KMS-11 (cell line): ENCODE results near the gene IQUB.

ENCODE experiments used
- H2AFZ ChIP-seq: fragments of 200-600 bp; sonication (generic); 2 replicates; pipeline ENCODE4 v1.6.1; 2016; ENCODE audit warnings: antibody characterized with exemption, mixed run types, low read depth
- H3K27ac ChIP-seq: fragments of 200-600 bp; sonication (generic); 2 replicates; pipeline ENCODE4 v1.6.1; 2016; ENCODE audit warnings: mild to moderate bottlenecking, mixed run types
- H3K27me3 ChIP-seq: fragments of 200-600 bp; sonication (generic); 2 replicates; pipeline ENCODE4 v1.6.1; 2017; ENCODE audit warnings: mild to moderate bottlenecking, low read depth, mixed run types, moderate library complexity; ENCODE audit not compliant: insufficient read depth
- H3K36me3 ChIP-seq: fragments of 200-600 bp; sonication (generic); 2 replicates; pipeline ENCODE4 v1.6.1; 2017; ENCODE audit warnings: mild to moderate bottlenecking, mixed run types; ENCODE audit not compliant: insufficient read depth
- H3K4me1 ChIP-seq: fragments of 200-600 bp; sonication (generic); 2 replicates; pipeline ENCODE4 v1.6.1; 2016; ENCODE audit warnings: mild to moderate bottlenecking, low read depth, mixed run types; ENCODE audit not compliant: poor library complexity, severe bottlenecking
- H3K4me2 ChIP-seq: fragments of 200-600 bp; sonication (generic); 2 replicates; pipeline ENCODE4 v1.7.0; 2016; ENCODE audit warnings: mild to moderate bottlenecking, mixed run types
- H3K4me3 ChIP-seq: fragments of 200-600 bp; sonication (generic); IDR thresholded peaks from 2 replicates; pipeline ENCODE4 v1.6.1; 2017; ENCODE audit warnings: low read depth, low read length, mixed read lengths; ENCODE audit not compliant: insufficient read depth
- H3K79me2 ChIP-seq: fragments of 200-600 bp; sonication (generic); 2 replicates; pipeline ENCODE4 v1.6.1; 2016; ENCODE audit warnings: low read depth, mixed run types; ENCODE audit not compliant: insufficient read depth
- H3K9ac ChIP-seq: fragments of 200-600 bp; sonication (generic); 2 replicates; pipeline ENCODE4 v1.6.1; 2016; ENCODE audit warnings: mild to moderate bottlenecking, mixed run types
- H4K20me1 ChIP-seq: fragments of 200-600 bp; sonication (generic); 2 replicates; pipeline ENCODE4 v1.6.1; 2016; ENCODE audit warnings: mild to moderate bottlenecking, mixed run types; ENCODE audit not compliant: insufficient read depth
- CTCF ChIP-seq: fragments of 200-600 bp; sonication (generic); conservative IDR thresholded peaks from 2 replicates; pipeline ENCODE4 v1.6.1; 2017; ENCODE audit warnings: low read depth, mild to moderate bottlenecking, antibody characterized with exemption, low read length, moderate library complexity, mixed read lengths

Gene IQUB

GRCh38 chr7:123500878-123501489 lies 33.4 kb downstream of the IQUB start:
- H3K4me2 ChIP-seq, result no peak overlapping the region
- no peak overlapping the region for H3K4me3 ChIP-seq
- H2AFZ ChIP-seq, result no peak overlapping the region
- no peak for TF ChIP-seq CTCF
- no peaks in the 10 kb centered on the region for H3K36me3 ChIP-seq
- H3K27me3 ChIP-seq, result no peaks in the 10 kb centered on the region
- no peak overlapping the region for H3K27ac ChIP-seq
- no peaks in the 10 kb centered on the region for H3K79me2 ChIP-seq
- H4K20me1 ChIP-seq, result no peaks in the 10 kb centered on the region
- no peak overlapping the region for H3K9ac ChIP-seq
- no peaks in the 10 kb centered on the region for H3K4me1 ChIP-seq

DNA sequence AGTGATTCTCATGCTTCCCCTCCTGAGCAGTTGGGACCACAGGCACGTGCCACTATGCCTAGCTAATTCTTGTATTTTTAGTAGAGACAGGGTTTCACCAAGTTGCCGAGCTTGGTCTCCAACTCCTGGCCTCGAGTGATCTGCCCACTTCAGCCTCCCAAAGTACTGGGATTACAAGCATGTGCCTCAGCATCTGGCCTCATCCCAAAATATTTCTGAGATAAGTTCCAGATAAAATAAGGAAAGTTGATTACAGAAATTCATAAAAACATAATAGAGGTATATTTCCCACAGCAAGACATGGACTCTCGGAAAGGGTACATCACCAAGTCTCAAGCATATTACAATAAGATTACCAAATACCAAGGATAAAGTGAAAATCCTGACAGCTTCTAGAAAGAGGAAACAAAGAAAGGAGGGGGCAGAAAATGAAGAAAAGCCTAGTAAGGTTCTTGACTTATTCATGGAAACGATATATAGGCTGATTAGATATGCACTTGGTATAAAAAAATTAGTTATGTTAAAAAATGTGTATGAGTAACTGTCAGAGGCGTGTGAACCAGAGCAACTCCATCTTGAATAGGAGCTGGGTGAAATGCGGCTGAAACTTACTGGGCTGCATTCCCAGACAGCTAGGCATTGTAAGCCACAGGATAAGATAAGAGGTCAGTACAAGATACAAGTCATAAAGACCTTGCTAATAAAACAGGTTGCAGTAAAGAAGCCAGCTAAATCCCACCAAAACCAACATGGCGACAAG lies 35.0 kb downstream of the IQUB start:
- Histone ChIP-seq H3K27me3 (no peaks in the 10 kb centered on the region), H3K4me3 (no peak overlapping the region), H4K20me1 (no peaks in the 10 kb centered on the region), H3K4me1 (no peaks in the 10 kb centered on the region), H3K27ac (no peak overlapping the region), H3K4me2 (no peak overlapping the region), H2AFZ (no peak overlapping the region), H3K9ac (no peak overlapping the region), H3K79me2 (no peaks in the 10 kb centered on the region), H3K36me3 (no peaks in the 10 kb centered on the region)
- no peak for TF ChIP-seq CTCF

- H3K27ac ChIP-seq, result no peak overlapping the region
- H4K20me1 ChIP-seq, result no peaks in the 10 kb centered on the region
- H3K4me3 ChIP-seq, result no peak overlapping the region
- no peak overlapping the region for H2AFZ ChIP-seq
- no peaks in the 10 kb centered on the region for H3K4me1 ChIP-seq
- H3K9ac ChIP-seq, result no peak overlapping the region
- no peaks in the 10 kb centered on the region for H3K27me3 ChIP-seq
- no peaks in the 10 kb centered on the region for H3K36me3 ChIP-seq
- no peaks in the 10 kb centered on the region for H3K79me2 ChIP-seq
- TF ChIP-seq CTCF, result no peak
- H3K4me2 ChIP-seq, result no peak overlapping the region
Measured at GRCh38 chr7:123498601-123499000, 35.8 kb downstream of the IQUB start.

DNA sequence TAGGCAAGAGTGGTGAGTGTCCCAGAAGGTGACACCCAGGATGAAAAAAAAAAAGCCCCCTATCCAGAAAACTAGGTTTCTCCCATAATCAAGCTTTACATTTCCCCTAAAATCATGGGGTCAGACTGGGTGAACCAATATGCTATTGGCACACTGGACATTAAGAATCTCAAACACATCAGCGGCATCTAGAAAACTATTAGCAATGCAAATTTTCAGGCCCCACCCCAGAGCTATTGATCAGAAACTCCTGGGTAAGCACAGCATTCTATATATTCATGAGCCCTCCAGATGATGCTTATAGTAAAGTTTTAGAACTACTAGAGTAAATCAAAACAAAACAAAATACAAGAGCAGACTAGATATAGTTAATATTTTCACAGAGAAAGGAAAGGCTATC lies 36.4 kb downstream of the IQUB start:
- no peak overlapping the region for H3K4me3 ChIP-seq
- no peaks in the 10 kb centered on the region for H3K4me1 ChIP-seq
- no peak for TF ChIP-seq CTCF
- H3K27me3 ChIP-seq, result no peaks in the 10 kb centered on the region
- no peak overlapping the region for H3K9ac ChIP-seq
- H3K27ac ChIP-seq, result no peak overlapping the region
- H4K20me1 ChIP-seq, result no peaks in the 10 kb centered on the region
- H3K36me3 ChIP-seq, result no peaks in the 10 kb centered on the region
- no peak overlapping the region for H3K4me2 ChIP-seq
- no peak overlapping the region for H2AFZ ChIP-seq
- no peaks in the 10 kb centered on the region for H3K79me2 ChIP-seq
